GM20431 (cell line): ENCODE results near the gene AARS2.

ENCODE experiments used
- in situ Hi-C: fragments of 300-500 bp; cut with MseI, MboI; formaldehyde crosslinking; loops from one replicate; pipeline ENCODE4 v1.15.0; 2020; ENCODE audit warnings: low sequenced_read_pairs; ENCODE audit not compliant: unreplicated experiment

AARS2 gene

GRCh38 chr6:44304282-44305199, 8.6 kb downstream of the AARS2 start:
- in situ Hi-C loops: no loop called here

- in situ Hi-C loops: no loop called here
Measured at GRCh38 chr6:44303842-44304241, 9.3 kb downstream of the AARS2 start.

- in situ Hi-C loops: no loop called here
Measured at GRCh38 chr6:44302856-44303255, 10.3 kb downstream of the AARS2 start.

GRCh38 chr6:44301782-44302564, 11.2 kb downstream of the AARS2 start:
- in situ Hi-C loops: no loop called here

- in situ Hi-C loops: no loop called here
Measured at GRCh38 chr6:44301106-44301505, 12.0 kb downstream of the AARS2 start.

GRCh38 chr6:44300292-44300823, 12.8 kb downstream of the AARS2 start:
- in situ Hi-C loops: no loop called here

- in situ Hi-C loops: no loop called here
Measured at GRCh38 chr6:44298864-44299263, 14.3 kb downstream of the AARS2 start.

GRCh38 chr6:44298055-44298803, 14.9 kb downstream of the AARS2 start:
- in situ Hi-C loops: no loop called here

- in situ Hi-C loops: no loop called here
Measured at GRCh38 chr6:44297063-44298038, 15.8 kb downstream of the AARS2 start.

GRCh38 chr6:44294832-44295791, 18.0 kb downstream of the AARS2 start:
- in situ Hi-C loops: no loop called here

- in situ Hi-C loops: no loop called here
Measured at GRCh38 chr6:44292661-44293365, 20.3 kb downstream of the AARS2 start.

GRCh38 chr6:44291841-44292240, 21.3 kb downstream of the AARS2 start:
- in situ Hi-C loops: no loop called here

GRCh38 chr6:44289726-44290260, 23.4 kb downstream of the AARS2 start:
- in situ Hi-C loops: no loop called here

GRCh38 chr6:44286747-44287146, 26.4 kb downstream of the AARS2 start:
- in situ Hi-C loops: no loop called here

GRCh38 chr6:44286285-44286565, 26.9 kb downstream of the AARS2 start:
- in situ Hi-C loops: no loop called here

- in situ Hi-C loops: no loop called here
Measured at GRCh38 chr6:44285552-44286284, 27.4 kb downstream of the AARS2 start.

- in situ Hi-C loops: no loop called here
Measured at GRCh38 chr6:44284867-44285266, 28.3 kb downstream of the AARS2 start.
